Breast epithelium (tissue), 3 donors: Measurements from ENCODE around the gene FBXW10B.

Source experiments
- CTCF ChIP-seq, 3 donors: fragments of 450-650 bp; IDR thresholded peaks; one replicate each; pipeline ENCODE4 v1.5.1; 2016 to 2017; ENCODE audit warnings: antibody characterized with exemption in 3 of 3, mild to moderate bottlenecking in 3 of 3, moderate library complexity in 3 of 3
- POLR2A ChIP-seq: fragments of 450-650 bp; IDR thresholded peaks from one replicate; pipeline ENCODE4 v1.6.1; 2016; ENCODE audit warnings: antibody characterized with exemption, mild to moderate bottlenecking, moderate library complexity
- POLR2AphosphoS5 ChIP-seq, 3 donors: sonication (generic); formaldehyde crosslinking; IDR thresholded peaks; one replicate each; pipeline ENCODE4 v1.6.1; 2017; ENCODE audit warnings: antibody characterized with exemption in 3 of 3

DNA sequence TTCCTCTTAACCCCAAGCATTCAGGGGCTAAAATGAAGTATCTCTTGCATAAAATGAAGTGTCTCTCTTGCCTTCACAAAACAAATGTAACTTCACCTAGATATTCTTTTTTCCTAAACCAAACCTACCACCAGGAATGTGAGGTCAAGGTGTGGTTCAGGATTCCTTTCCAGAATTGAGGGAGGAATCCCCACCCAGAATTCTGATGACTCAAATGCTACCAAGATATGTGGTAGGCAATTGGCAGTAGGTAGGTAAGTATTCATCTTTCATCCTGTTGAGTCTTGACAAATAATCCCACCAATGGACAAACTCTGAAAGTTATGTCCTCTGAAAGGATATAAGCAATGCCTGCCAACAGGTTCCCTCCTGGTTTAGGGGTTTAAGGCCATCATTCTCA is 38.4 kb upstream of the FBXW10B start:
- TF ChIP-seq POLR2A (no peak), CTCF (IDR thresholded peaks at IDR 0.05) (no peak), POLR2AphosphoS5 (IDR thresholded peaks at IDR 0.05) (no peak)
